Measurements from ENCODE around the gene MYL2. TPM values are rescaled to one million over a fixed set of nuclear protein-coding genes. Genes with fewer than 3 reads are reported as not detected.
A peak's percentile ranks its signal among the peaks of the same experiment; 100 is the strongest.

MYL2 gene
- total and polyA plus RNA-seq, 2 experiments from 2014 or later: not detected

DNA sequence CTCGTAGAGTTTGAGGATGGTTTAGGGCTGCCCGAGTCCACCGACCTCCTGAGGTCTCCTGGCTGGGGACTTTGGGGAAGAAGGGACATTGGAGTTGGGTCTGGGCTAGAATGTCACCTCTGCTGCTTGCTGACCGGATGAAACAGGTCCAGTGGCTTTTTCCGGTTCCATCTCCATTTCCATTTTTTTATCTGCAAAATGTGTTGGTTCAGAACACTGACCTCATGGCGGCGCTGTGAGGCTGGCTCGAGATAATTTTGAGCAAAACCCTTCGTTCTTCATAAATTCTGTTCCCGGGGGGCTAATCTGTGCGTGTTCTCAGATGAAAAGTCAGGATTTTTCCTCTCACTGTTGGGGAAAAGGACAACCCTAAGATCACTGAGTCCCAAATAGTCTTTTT lies 11.7 kb upstream of the MYL2 start:
- Histone ChIP-seq H4K20me1 (replicated peaks; ENCODE audit: insufficient read depth) (no peaks in the 10 kb centered on the region), H3K27ac (ENCODE audit: low read depth) (peak overlapping the region; percentile 50; the same call in 1 of the 2 replicates), H3F3A (replicated peaks; ENCODE audit: low read depth) (no peaks in the 10 kb centered on the region), H2AFZ (0 out of 2 replicates have a peak overlapping the region, but pooled peaks have one; percentile 56), H3K36me3 (ENCODE audit: insufficient read depth) (no peaks in the 10 kb centered on the region), H3K27me3 (ENCODE audit: insufficient read depth) (no peaks in the 10 kb centered on the region), H3K4me1 (ENCODE audit: insufficient read depth) (peaks cover 12% of the 10 kb centered on the region), H3K4me2 (no peak overlapping the region), H3K9me2 (ENCODE audit: insufficient read depth) (0 out of 2 replicates have a peak, but pooled peaks cover 5% of the 10 kb centered on the region), H3K4me3 (no peak overlapping the region), H3K79me2 (replicated peaks; ENCODE audit: insufficient read depth) (no peaks in the 10 kb centered on the region)
- Mint-ChIP-seq H3K36me3 (ENCODE audit: low read depth) (peaks cover 6% of the 10 kb centered on the region; the same call in 1 of the 3 replicates), H3K4me1 (peaks cover 37% of the 10 kb centered on the region), H3K4me3 (no peak overlapping the region), H3K27ac (no peak overlapping the region), H3K27me3 (ENCODE audit: insufficient read depth, low read depth, poor library complexity) (peaks cover 10% of the 10 kb centered on the region), H3K9me3 (peaks cover 5% of the 10 kb centered on the region; the same call in 2 of the 3 replicates)
- TF ChIP-seq NANOG (IDR thresholded peaks at IDR 0.05; ENCODE audit: borderline replicate concordance): no peak
- TF ChIP-seq, protein P1, sequence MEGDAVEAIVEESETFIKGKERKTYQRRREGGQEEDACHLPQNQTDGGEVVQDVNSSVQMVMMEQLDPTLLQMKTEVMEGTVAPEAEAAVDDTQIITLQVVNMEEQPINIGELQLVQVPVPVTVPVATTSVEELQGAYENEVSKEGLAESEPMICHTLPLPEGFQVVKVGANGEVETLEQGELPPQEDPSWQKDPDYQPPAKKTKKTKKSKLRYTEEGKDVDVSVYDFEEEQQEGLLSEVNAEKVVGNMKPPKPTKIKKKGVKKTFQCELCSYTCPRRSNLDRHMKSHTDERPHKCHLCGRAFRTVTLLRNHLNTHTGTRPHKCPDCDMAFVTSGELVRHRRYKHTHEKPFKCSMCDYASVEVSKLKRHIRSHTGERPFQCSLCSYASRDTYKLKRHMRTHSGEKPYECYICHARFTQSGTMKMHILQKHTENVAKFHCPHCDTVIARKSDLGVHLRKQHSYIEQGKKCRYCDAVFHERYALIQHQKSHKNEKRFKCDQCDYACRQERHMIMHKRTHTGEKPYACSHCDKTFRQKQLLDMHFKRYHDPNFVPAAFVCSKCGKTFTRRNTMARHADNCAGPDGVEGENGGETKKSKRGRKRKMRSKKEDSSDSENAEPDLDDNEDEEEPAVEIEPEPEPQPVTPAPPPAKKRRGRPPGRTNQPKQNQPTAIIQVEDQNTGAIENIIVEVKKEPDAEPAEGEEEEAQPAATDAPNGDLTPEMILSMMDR (conservative IDR thresholded peaks at IDR 0.05; ENCODE audit: low read depth in 2 of 2): peak; percentile 78 to 79
- DNase-seq (ENCODE audit: low spot score) (peak; percentile 68), ATAC-seq (no peak)

DNA sequence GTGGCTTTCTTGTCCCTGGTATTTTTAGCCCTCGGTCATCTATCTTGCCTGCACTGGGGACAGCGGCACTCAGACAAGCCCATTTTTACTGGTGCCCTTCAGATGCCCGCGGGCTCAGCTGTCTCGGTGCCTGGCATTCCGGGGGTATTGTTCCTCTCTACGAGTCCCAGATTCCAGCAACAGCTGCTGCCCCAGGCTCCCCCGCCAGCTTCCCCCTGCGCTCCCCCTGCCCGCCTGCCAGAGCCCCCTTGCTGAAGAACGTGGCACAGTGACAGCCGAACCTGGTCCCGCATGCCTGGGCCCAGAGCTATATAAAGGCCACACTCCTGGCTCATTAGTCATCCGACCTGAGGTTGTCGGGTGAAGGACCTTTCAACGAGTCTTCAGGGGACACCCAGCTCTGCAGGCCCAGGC lies 10.9 kb upstream of the MYL2 start:
- Histone ChIP-seq H3K27ac (ENCODE audit: low read depth) (peak overlapping the region; percentile 50; the same call in 1 of the 2 replicates), H3K9me2 (ENCODE audit: insufficient read depth) (0 out of 2 replicates have a peak, but pooled peaks cover 5% of the 10 kb centered on the region), H3K36me3 (ENCODE audit: insufficient read depth) (no peaks in the 10 kb centered on the region), H3K4me2 (no peak overlapping the region), H3K79me2 (replicated peaks; ENCODE audit: insufficient read depth) (no peaks in the 10 kb centered on the region), H2AFZ (0 out of 2 replicates have a peak overlapping the region, but pooled peaks have one; percentile 56), H3K27me3 (ENCODE audit: insufficient read depth) (no peaks in the 10 kb centered on the region), H3K4me3 (no peak overlapping the region), H3K4me1 (ENCODE audit: insufficient read depth) (peaks cover 8% of the 10 kb centered on the region), H3F3A (replicated peaks; ENCODE audit: low read depth) (no peaks in the 10 kb centered on the region), H4K20me1 (replicated peaks; ENCODE audit: insufficient read depth) (no peaks in the 10 kb centered on the region)
- Mint-ChIP-seq H3K4me3 (no peak overlapping the region), H3K4me1 (peaks cover 30% of the 10 kb centered on the region), H3K36me3 (ENCODE audit: low read depth) (peaks cover 6% of the 10 kb centered on the region; the same call in 1 of the 3 replicates), H3K27me3 (ENCODE audit: insufficient read depth, low read depth, poor library complexity) (peaks cover 11% of the 10 kb centered on the region), H3K9me3 (peaks cover 5% of the 10 kb centered on the region; the same call in 2 of the 3 replicates), H3K27ac (no peak overlapping the region)
- DNase-seq (ENCODE audit: low spot score) (peak; percentile 37), ATAC-seq (no peak; the same call in 2 of the 3 replicates)
- no peak for TF ChIP-seq JUNB (IDR thresholded peaks at IDR 0.05; ENCODE audit: unreplicated experiment)
- no peak for TF ChIP-seq POLR2AphosphoS5 (IDR thresholded peaks at IDR 0.05; ENCODE audit: low read depth)
- TF ChIP-seq, protein P2, sequence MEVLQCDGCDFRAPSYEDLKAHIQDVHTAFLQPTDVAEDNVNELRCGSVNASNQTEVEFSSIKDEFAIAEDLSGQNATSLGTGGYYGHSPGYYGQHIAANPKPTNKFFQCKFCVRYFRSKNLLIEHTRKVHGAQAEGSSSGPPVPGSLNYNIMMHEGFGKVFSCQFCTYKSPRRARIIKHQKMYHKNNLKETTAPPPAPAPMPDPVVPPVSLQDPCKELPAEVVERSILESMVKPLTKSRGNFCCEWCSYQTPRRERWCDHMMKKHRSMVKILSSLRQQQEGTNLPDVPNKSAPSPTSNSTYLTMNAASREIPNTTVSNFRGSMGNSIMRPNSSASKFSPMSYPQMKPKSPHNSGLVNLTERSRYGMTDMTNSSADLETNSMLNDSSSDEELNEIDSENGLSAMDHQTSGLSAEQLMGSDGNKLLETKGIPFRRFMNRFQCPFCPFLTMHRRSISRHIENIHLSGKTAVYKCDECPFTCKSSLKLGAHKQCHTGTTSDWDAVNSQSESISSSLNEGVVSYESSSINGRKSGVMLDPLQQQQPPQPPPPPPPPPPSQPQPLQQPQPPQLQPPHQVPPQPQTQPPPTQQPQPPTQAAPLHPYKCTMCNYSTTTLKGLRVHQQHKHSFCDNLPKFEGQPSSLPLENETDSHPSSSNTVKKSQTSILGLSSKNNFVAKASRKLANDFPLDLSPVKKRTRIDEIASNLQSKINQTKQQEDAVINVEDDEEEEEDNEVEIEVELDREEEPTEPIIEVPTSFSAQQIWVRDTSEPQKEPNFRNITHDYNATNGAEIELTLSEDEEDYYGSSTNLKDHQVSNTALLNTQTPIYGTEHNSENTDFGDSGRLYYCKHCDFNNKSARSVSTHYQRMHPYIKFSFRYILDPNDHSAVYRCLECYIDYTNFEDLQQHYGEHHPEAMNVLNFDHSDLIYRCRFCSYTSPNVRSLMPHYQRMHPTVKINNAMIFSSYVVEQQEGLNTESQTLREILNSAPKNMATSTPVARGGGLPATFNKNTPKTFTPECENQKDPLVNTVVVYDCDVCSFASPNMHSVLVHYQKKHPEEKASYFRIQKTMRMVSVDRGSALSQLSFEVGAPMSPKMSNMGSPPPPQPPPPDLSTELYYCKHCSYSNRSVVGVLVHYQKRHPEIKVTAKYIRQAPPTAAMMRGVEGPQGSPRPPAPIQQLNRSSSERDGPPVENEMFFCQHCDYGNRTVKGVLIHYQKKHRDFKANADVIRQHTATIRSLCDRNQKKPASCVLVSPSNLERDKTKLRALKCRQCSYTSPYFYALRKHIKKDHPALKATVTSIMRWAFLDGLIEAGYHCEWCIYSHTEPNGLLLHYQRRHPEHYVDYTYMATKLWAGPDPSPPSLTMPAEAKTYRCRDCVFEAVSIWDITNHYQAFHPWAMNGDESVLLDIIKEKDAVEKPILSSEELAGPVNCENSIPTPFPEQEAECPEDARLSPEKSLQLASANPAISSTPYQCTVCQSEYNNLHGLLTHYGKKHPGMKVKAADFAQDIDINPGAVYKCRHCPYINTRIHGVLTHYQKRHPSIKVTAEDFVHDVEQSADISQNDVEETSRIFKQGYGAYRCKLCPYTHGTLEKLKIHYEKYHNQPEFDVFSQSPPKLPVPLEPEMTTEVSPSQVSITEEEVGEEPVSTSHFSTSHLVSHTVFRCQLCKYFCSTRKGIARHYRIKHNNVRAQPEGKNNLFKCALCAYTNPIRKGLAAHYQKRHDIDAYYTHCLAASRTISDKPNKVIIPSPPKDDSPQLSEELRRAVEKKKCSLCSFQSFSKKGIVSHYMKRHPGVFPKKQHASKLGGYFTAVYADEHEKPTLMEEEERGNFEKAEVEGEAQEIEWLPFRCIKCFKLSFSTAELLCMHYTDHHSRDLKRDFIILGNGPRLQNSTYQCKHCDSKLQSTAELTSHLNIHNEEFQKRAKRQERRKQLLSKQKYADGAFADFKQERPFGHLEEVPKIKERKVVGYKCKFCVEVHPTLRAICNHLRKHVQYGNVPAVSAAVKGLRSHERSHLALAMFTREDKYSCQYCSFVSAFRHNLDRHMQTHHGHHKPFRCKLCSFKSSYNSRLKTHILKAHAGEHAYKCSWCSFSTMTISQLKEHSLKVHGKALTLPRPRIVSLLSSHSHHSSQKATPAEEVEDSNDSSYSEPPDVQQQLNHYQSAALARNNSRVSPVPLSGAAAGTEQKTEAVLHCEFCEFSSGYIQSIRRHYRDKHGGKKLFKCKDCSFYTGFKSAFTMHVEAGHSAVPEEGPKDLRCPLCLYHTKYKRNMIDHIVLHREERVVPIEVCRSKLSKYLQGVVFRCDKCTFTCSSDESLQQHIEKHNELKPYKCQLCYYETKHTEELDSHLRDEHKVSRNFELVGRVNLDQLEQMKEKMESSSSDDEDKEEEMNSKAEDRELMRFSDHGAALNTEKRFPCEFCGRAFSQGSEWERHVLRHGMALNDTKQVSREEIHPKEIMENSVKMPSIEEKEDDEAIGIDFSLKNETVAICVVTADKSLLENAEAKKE (CRISPR knock-in tag; IDR thresholded peaks at IDR 0.05): no peak
- no peak for TF ChIP-seq EZH2phosphoT487 (IDR thresholded peaks at IDR 0.05; ENCODE audit: unreplicated experiment)
- TF ChIP-seq ZNF331 (CRISPR knock-in tag; IDR thresholded peaks at IDR 0.05; ENCODE audit: low read depth): no peak
- TF ChIP-seq, protein P1 (conservative IDR thresholded peaks at IDR 0.05; ENCODE audit: low read depth in 2 of 2): no peak
- TF ChIP-seq CREB1 (CRISPR knock-in tag; IDR thresholded peaks at IDR 0.05; ENCODE audit: low read depth): no peak
- TF ChIP-seq, protein P3, sequence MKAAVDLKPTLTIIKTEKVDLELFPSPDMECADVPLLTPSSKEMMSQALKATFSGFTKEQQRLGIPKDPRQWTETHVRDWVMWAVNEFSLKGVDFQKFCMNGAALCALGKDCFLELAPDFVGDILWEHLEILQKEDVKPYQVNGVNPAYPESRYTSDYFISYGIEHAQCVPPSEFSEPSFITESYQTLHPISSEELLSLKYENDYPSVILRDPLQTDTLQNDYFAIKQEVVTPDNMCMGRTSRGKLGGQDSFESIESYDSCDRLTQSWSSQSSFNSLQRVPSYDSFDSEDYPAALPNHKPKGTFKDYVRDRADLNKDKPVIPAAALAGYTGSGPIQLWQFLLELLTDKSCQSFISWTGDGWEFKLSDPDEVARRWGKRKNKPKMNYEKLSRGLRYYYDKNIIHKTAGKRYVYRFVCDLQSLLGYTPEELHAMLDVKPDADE (IDR thresholded peaks at IDR 0.05): no peak
- TF ChIP-seq NANOG (IDR thresholded peaks at IDR 0.05; ENCODE audit: borderline replicate concordance): no peak
- TF ChIP-seq ZNF114 (CRISPR knock-in tag; IDR thresholded peaks at IDR 0.05): no peak
